ENCODE measurements around the gene KCNK15.

Gene KCNK15

DNA sequence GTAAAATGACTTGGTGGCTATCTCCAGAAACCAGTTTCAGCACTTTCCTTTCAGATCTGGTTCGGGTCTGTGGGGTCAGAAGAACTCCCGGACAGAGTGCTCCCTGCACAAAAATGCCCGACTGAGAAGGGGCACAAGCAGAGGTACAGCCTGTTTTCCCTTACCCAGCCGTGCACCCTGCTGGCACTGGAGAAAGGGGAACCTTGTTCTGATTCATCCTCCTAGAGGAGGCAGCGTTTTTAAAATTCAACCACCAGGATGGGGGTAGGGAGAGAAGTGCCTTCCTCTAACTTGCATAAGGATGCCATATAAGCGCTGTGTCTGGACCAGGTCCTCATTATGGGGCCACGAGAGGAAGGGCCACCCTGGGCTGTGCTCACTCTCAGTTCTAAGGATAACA is 47.1 kb downstream of the KCNK15 start:
- no peak for DNase-seq

DNA sequence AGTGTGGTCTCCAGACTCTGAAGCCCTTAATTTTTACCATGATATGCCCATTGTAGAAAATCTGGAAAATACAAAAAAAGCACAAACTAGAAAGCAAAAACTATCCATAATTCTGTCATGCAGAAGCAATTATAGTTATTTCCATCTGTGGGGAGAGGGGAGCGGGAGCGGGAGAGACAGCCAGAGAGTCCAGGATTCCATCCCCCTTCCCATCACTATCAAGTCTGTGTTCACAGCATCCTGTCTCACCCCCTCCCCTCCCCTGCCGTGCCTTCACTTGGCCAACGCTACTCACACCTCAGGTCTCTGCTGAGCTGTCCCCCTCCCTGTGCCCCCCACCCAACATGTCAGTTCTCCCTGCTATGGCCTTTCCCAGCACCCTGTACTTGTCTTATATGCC is 50.2 kb downstream of the KCNK15 start:
- DNase-seq: no peak

DNA sequence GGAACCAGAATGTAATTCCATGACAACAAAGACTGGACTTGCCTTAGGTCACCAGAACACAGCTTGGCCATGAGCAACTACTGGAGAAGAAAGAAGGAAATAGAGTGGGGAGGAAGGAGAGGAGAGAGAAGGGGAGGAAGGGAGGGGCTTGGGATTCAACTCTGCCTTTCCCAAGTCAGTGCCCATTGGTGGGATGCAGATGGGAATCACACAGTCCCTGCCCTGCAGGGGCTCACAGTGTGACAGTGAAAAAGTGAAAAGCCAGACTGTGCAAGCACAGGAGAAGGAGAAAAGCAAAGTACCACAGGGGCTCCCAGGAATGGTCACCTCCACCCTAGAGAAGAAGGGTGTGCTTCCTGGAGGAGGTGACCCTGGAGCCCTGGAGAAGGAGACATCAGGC is 50.6 kb downstream of the KCNK15 start:
- DNase-seq: no peak

DNA sequence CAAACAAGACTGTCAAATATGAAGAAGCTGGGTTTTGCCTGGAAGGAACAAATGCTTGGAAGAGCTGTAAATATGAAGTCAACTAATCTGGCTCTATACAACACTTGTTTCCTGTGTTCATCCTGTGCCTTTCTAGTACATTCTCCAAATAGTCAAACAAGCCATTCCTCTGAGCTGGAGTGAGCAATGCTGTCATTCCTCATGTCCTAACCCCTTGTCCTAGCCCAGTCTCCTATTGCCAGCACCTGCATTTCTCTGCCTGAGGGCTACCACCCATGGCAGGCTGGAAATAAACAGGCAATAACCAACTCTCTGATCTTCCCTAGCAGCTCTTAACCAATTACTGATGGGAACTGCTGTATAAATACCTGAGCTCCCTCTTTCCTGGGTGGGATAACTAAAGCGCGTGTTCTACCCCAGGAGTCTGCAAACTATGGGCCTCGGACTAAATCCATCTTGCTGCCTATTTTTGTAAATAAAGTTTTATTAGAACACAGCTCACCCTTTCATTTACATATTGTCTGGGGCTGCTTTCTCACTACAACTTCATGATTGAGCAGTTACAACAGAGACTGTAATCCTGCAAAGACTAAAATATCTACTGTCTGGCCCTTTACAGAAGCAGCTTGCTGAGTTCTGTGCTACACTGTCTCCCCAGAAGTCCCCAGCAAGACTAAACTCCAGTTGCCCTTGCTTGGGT is 51.2 kb downstream of the KCNK15 start:
- no peak for DNase-seq

DNA sequence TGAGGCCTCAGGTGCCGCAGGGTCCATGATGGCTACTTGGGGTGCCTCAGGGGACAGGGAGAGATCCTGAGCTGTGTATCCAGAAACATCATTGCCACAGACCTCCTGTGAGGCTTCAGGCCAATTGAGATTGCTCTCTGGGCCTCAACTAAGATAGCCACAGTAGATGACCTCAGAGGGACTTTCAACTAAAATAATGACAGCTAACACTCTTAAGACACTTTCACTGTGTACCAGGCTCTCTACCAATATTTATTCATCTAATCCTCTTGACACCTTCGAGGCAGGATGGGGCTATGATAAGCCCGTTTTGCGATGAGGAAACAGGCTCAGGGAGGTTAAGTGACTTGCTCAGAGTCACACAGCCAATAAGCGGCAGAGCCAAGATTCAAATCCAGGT is 54.0 kb downstream of the KCNK15 start:
- no peak for DNase-seq

DNA sequence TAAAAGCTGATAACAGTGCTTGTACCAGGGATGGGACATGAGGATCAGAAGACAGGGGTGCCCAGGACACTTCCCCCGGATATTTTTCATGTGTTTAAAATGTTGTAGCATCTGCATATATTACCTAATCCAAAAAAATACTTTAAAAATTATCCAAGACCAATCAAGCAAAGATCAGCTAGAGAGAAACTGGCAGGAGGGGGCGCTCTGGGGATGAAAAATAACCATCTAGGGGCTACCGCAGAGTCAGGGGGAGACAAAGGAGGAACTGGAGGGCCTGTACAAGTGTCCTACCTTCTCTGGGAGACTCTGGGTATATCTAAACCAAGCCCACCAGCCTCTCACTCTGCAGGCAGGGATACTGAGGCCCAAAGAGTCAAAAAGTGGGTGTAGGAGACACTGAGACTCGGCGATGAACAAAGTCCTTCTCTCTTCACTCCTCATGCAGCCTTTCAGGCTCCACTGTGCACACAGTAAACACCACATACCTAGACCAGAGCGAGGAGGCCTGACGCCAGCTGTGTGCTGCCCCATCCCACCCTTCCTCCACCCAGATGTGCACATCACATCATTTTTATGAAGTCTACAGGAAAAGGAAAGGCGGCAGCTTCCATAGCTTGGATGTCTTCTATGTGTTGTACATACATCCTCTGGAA is 54.9 kb downstream of the KCNK15 start:
- no peak for DNase-seq

All from NCI-H2107 (cell line).